DND-41 (cell line): ENCODE measurements around the gene LYZ.

Source experiments
- CTCF ChIP-seq: IDR thresholded peaks from 2 replicates; pipeline ENCODE4 v1.5.1; 2012; ENCODE audit warnings: borderline replicate concordance, low read length, moderate library complexity, mild to moderate bottlenecking; ENCODE audit not compliant: poor library complexity, severe bottlenecking; ENCODE audit errors: extremely low read depth
- EZH2 ChIP-seq: IDR thresholded peaks from 3 replicates; pipeline ENCODE4 v1.6.1; 2012; ENCODE audit warnings: borderline replicate concordance, low read depth, mild to moderate bottlenecking, moderate library complexity, low read length, inconsistent platforms; ENCODE audit not compliant: severe bottlenecking

- no peak for TF ChIP-seq CTCF
- no peak for TF ChIP-seq EZH2
These were observed 18.6 kb downstream of the LYZ start for GRCh38 chr12:69366796-69367195.
